Esophagus muscularis mucosa (tissue), 4 donors: Measurements from ENCODE around the gene IGLL1. TPM values are rescaled to one million over a fixed set of nuclear protein-coding genes. Genes with fewer than 3 reads are reported as not detected.
A peak's percentile ranks its signal among the peaks of the same experiment; 100 is the strongest.

ENCODE experiments used
- DNase-seq: peaks from one replicate; pipeline ENCODE4 v3.0.0-alpha.2; 2017; ENCODE audit errors: extremely low spot score
- H3K27ac ChIP-seq, 4 donors: fragments of 200-600 bp; sonication (generic); replicated peaks in 1 of 4; 1 replicate in 3 of 4; 2 replicates in 1 of 4; pipeline ENCODE4 v1.5.1; 2016 to 2019; ENCODE audit warnings: mild to moderate bottlenecking in 1 of 4
- H3K27me3 ChIP-seq, 4 donors: fragments of 200-600 bp; sonication (generic); one replicate each; pipeline versions ENCODE4 v1.5.1 to v1.6.0; 2016 to 2019
- H3K36me3 ChIP-seq, 4 donors: fragments of 200-600 bp; sonication (generic); one replicate each; pipeline ENCODE4 v1.5.1; 2016 to 2019
- H3K4me1 ChIP-seq, 4 donors: fragments of 200-600 bp; sonication (generic); one replicate each; pipeline ENCODE4 v1.5.1; 2016 to 2019
- H3K4me3 ChIP-seq, 4 donors: fragments of 200-600 bp; sonication (generic); 1 replicate in 2 of 4; 2 replicates in 2 of 4; pipeline ENCODE4 v1.5.1; 2016 to 2019; ENCODE audit warnings: mild to moderate bottlenecking in 4 of 4, moderate library complexity in 1 of 4
- H3K9me3 ChIP-seq, 4 donors: fragments of 200-600 bp; sonication (generic); 1 replicate in 3 of 4; 2 replicates in 1 of 4; pipeline ENCODE4 v1.5.1; 2016 to 2019
- CTCF ChIP-seq, 3 experiments: fragments of 200-600 bp in 2 of 3; fragments of 450-650 bp in 1 of 3; sonication (generic) in 2 of 3; IDR thresholded peaks; one replicate each; pipeline ENCODE4 v1.5.1; 2017 to 2019; ENCODE audit warnings: antibody characterized with exemption in 3 of 3, mild to moderate bottlenecking in 2 of 3, moderate library complexity in 1 of 3
- EP300 ChIP-seq: sonication (generic); formaldehyde crosslinking; IDR thresholded peaks from one replicate; pipeline ENCODE4 v1.6.1; 2017; ENCODE audit warnings: antibody characterized with exemption
- POLR2A ChIP-seq: fragments of 450-650 bp; IDR thresholded peaks from one replicate; pipeline ENCODE4 v1.6.1; 2017; ENCODE audit warnings: antibody characterized with exemption, moderate library complexity, mild to moderate bottlenecking, low read depth
- POLR2AphosphoS5 ChIP-seq, 2 donors: sonication (generic); formaldehyde crosslinking; IDR thresholded peaks; one replicate each; pipeline ENCODE4 v1.6.1; 2017; ENCODE audit warnings: antibody characterized with exemption in 2 of 2
- WGBS: methylation state at CpG from one replicate; pipeline ENCODE4 v1.1.5; 2018; 5-methylcytosine and 5-hydroxymethylcytosine counted together
- intact Hi-C: fragments of 100-400 bp; cut with DNase I; formaldehyde crosslinking; loops from one replicate; pipeline ENCODE4 v1.15.1; 2023
- total RNA-seq, 4 donors: library from RNA; depleted of rRNA; stranded (reverse); fragments of >200 nt; gene quantifications; one replicate each; pipeline versions ENCODE4 v1.1.0 to v1.2.1, GENCODE V29; 2016

The IGLL1 gene
- total RNA-seq, 4 donors from 2014 or later: not detected

- TF ChIP-seq CTCF (IDR thresholded peaks at IDR 0.05) (no peak), POLR2A (no peak), POLR2AphosphoS5 (IDR thresholded peaks at IDR 0.05) (no peak), EP300 (no peak)
- no peak overlapping the region for H3K27ac ChIP-seq
- H3K27me3 ChIP-seq: peaks cover 0 to 26% (median 14%) of the 10 kb centered on the region in 4 donors
- DNase-seq: no peak
- H3K4me3 ChIP-seq: no peak overlapping the region
- 97% methylated on average over 8 of the region's 10 CpGs for WGBS
- H3K4me1 ChIP-seq: peaks cover 13 to 17% (median 16%) of the 10 kb centered on the region in 4 donors
- intact Hi-C loops: no loop called here
- no peaks in the 10 kb centered on the region for H3K36me3 ChIP-seq
- no peaks in the 10 kb centered on the region for H3K9me3 ChIP-seq
Measured at GRCh38 chr22:23569716-23570115, 10.4 kb downstream of the IGLL1 start.

- WGBS: 81% methylated on average over 7 of the region's 8 CpGs
- intact Hi-C loops: no loop called here
- Histone ChIP-seq H3K27me3 (peaks cover 0 to 30% (median 16%) of the 10 kb centered on the region in 4 donors), H3K27ac (no peak overlapping the region), H3K4me1 (peaks cover 13 to 17% (median 16%) of the 10 kb centered on the region in 4 donors), H3K9me3 (no peaks in the 10 kb centered on the region), H3K4me3 (no peak overlapping the region), H3K36me3 (no peaks in the 10 kb centered on the region)
- TF ChIP-seq POLR2AphosphoS5 (IDR thresholded peaks at IDR 0.05) (no peak), POLR2A (no peak), CTCF (IDR thresholded peaks at IDR 0.05) (no peak), EP300 (no peak)
- no peak for DNase-seq
Measured at GRCh38 chr22:23569291-23569690, 10.8 kb downstream of the IGLL1 start.

- DNase-seq: no peak
- WGBS: 83% methylated on average over 26 of the region's 37 CpGs
Measured at GRCh38 chr22:23566705-23567475, 13.2 kb downstream of the IGLL1 start.

GRCh38 chr22:23565915-23566704, 14.0 kb downstream of the IGLL1 start:
- no peak for DNase-seq
- Histone ChIP-seq H3K9me3 (no peaks in the 10 kb centered on the region), H3K27ac (no peak overlapping the region), H3K27me3 (peaks cover 0 to 61% (median 16%) of the 10 kb centered on the region in 4 donors), H3K4me3 (peak overlapping the region; percentile 48 to 63 (median 54)), H3K36me3 (no peaks in the 10 kb centered on the region), H3K4me1 (peaks cover 13 to 17% (median 16%) of the 10 kb centered on the region in 4 donors)
- intact Hi-C loops: no loop called here
- TF ChIP-seq CTCF (IDR thresholded peaks at IDR 0.05): no peak
- no peak for TF ChIP-seq POLR2A
- TF ChIP-seq POLR2AphosphoS5 (IDR thresholded peaks at IDR 0.05): no peak
- no peak for TF ChIP-seq EP300
- WGBS: 40% methylated on average over 1 of the region's 73 CpGs

More at GRCh38 chr22:23566705-23567475, 13.2 kb downstream of the IGLL1 start:
- intact Hi-C loops: no loop called here
- Histone ChIP-seq H3K27ac (no peak overlapping the region), H3K9me3 (no peaks in the 10 kb centered on the region), H3K4me1 (peaks cover 13 to 17% (median 16%) of the 10 kb centered on the region in 4 donors), H3K4me3 (peak overlapping the region; percentile 48 to 63 (median 54)), H3K27me3 (peaks cover 0 to 54% (median 16%) of the 10 kb centered on the region in 4 donors), H3K36me3 (no peaks in the 10 kb centered on the region)
- TF ChIP-seq POLR2A (no peak), POLR2AphosphoS5 (IDR thresholded peaks at IDR 0.05) (no peak), EP300 (no peak)

GRCh38 chr22:23565305-23565914, 14.7 kb downstream of the IGLL1 start:
- no peaks in the 10 kb centered on the region for H3K36me3 ChIP-seq
- no peaks in the 10 kb centered on the region for H3K9me3 ChIP-seq
- H3K27ac ChIP-seq: no peak overlapping the region
- TF ChIP-seq EP300 (no peak), POLR2A (no peak), POLR2AphosphoS5 (IDR thresholded peaks at IDR 0.05) (no peak), CTCF (IDR thresholded peaks at IDR 0.05) (no peak)
- 20% methylated on average over 11 of the region's 11 CpGs for WGBS
- DNase-seq: no peak
- peaks cover 0 to 64% (median 16%) of the 10 kb centered on the region in 4 donors for H3K27me3 ChIP-seq
- peaks cover 13 to 17% (median 16%) of the 10 kb centered on the region in 4 donors for H3K4me1 ChIP-seq
- peak overlapping the region; percentile 48 to 63 (median 54) for H3K4me3 ChIP-seq
- intact Hi-C loops: no loop called here
